Measurements from ENCODE around the gene WWOX. TPM values are rescaled to one million over a fixed set of nuclear protein-coding genes. Genes with fewer than 3 reads are reported as not detected.

Gene WWOX
- total RNA-seq, 1 experiment from 2014 or later = 28.3 TPM

GRCh38 chr16:79261944-79262552 is 1162.6 kb downstream of the WWOX start:
- H3K9ac ChIP-seq (ENCODE audit: low read length) = no peak overlapping the region
- H3K9me2 ChIP-seq (replicated peaks; ENCODE audit: low read length) = no peaks in the 10 kb centered on the region
- intact Hi-C loops (cut with micrococcal nuclease) = no loop called here
- H4K20me1 ChIP-seq (ENCODE audit: low read length) = no peaks in the 10 kb centered on the region
- H2AFZ ChIP-seq (ENCODE audit: low read length) = no peak overlapping the region
- POLR2A ChIA-PET (ENCODE audit: unreplicated experiment) = no interaction called here
- no TSS peak for BruUV-seq (replicated peaks)
- TF ChIP-seq EZH2phosphoT487 (IDR thresholded peaks at IDR 0.05; ENCODE audit: borderline replicate concordance, low read length) (no peak), CTCF (conservative IDR thresholded peaks at IDR 0.05; ENCODE audit: low read depth, low read length) (no peak), EZH2 (IDR thresholded peaks at IDR 0.05; ENCODE audit: low read length, unreplicated experiment) (no peak)
- H3K79me2 ChIP-seq (ENCODE audit: low read length) = no peaks in the 10 kb centered on the region
- no peaks in the 10 kb centered on the region for H3K4me1 ChIP-seq (ENCODE audit: insufficient read depth, low read length)
- no peak overlapping the region for H3K4me3 ChIP-seq (ENCODE audit: low read length)
- no peak for DNase-seq
- H3K36me3 ChIP-seq (ENCODE audit: low read depth, low read length) = no peaks in the 10 kb centered on the region
- CTCF ChIA-PET = no interaction called here
- no peak overlapping the region for H3K27ac ChIP-seq (ENCODE audit: low read length)
- H3K27me3 ChIP-seq (ENCODE audit: low read length) = no peaks in the 10 kb centered on the region
- no peaks in the 10 kb centered on the region for H3K9me3 ChIP-seq (ENCODE audit: low read length)
- H3F3A ChIP-seq (ENCODE audit: low read length, unreplicated experiment) = no peaks in the 10 kb centered on the region
- H3K4me2 ChIP-seq (ENCODE audit: low read length) = no peak overlapping the region
- ATAC-seq = no peak

Other genes starting within 250 kb of the WWOX start
- not detected in 2 replicates for gene CLEC3A, start 77.1 kb upstream of the WWOX start, total RNA-seq (2014; rRNA removed)